RKO (cell line): ENCODE measurements around the gene WNT7B.

Experiments used
- DNase-seq: peaks from one replicate; pipeline ENCODE4 v3.0.0-alpha.2; 2016; ENCODE audit warnings: low spot score

The WNT7B gene

GRCh38 chr22:45953178-45953577, 23.8 kb downstream of the WNT7B start:
- no peak for DNase-seq

- no peak for DNase-seq
Measured at GRCh38 chr22:45952553-45952952, 24.4 kb downstream of the WNT7B start.

DNA sequence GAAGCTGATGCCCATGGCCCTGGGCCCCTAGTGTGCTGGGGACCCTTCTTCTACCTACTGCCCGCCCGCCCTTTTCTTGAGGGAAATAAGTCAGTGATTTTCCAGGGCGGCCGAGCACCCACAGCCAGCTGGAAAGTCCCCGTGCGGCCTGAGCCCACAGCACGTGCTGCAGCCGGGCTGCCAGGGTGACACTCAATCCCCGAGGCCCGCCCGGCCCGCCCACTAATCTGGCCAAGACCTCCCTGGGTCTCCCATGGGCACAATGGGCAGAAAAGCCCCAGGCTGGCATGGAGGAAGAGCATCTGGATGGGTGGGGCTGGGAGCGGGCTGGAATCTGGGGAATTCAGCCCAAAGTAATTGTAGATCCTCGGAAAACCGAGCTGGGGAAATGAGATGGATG, 24.8 kb downstream of the WNT7B start:
- no peak for DNase-seq

DNA sequence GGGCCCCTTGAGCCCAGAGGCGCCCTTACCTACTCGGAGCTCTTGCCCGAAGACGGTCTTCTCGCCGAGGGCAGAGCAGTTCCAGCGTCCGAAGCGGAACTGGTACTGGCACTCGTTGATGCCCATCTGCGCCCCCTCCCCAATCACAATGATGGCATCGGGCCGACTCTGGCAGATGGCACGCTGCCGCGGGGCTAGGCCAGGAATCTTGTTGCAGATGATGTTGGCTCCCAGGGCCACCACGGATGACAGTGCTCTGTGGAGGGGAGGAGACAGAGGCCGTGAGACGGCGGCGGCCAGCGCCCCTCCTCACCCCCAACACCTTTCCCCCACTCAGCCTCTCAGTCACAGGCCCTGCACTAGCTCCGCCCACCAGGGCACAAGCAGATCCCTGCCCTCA, 27.1 kb downstream of the WNT7B start:
- DNase-seq: no peak

- DNase-seq: no peak
Measured at GRCh38 chr22:45949258-45949870, 27.6 kb downstream of the WNT7B start.

DNA sequence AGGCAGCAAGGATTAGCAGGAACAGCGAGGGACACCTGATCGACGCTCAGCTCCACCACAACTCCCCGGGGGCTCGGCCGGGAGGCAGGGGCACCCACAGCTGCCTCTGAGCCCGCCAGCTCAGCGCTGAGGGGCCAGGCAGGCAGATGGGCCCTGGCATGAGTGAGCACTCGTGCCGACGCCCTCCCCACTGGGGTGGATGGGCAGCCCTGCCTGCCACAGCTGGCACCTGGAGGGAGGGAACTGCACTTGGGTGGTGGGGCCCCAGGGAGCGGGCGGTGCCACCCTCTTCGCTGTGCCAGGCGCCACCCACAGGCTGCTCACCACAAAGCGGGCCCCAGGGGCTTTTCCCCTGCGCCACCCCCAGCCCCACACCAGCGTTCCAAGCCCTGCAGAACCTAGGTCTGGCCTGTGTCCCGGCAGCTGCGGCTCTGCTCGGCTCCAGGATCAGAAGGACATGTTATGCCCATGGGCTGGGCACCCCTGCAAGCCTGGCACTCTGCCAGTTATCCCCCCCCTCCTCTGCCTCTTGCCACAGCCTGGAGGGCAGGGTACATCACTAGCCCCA, 28.8 kb downstream of the WNT7B start:
- no peak for DNase-seq

GRCh38 chr22:45946805-45947600, 30.0 kb downstream of the WNT7B start:
- DNase-seq: no peak

GRCh38 chr22:45945621-45946106, 31.3 kb downstream of the WNT7B start:
- DNase-seq: no peak

DNA sequence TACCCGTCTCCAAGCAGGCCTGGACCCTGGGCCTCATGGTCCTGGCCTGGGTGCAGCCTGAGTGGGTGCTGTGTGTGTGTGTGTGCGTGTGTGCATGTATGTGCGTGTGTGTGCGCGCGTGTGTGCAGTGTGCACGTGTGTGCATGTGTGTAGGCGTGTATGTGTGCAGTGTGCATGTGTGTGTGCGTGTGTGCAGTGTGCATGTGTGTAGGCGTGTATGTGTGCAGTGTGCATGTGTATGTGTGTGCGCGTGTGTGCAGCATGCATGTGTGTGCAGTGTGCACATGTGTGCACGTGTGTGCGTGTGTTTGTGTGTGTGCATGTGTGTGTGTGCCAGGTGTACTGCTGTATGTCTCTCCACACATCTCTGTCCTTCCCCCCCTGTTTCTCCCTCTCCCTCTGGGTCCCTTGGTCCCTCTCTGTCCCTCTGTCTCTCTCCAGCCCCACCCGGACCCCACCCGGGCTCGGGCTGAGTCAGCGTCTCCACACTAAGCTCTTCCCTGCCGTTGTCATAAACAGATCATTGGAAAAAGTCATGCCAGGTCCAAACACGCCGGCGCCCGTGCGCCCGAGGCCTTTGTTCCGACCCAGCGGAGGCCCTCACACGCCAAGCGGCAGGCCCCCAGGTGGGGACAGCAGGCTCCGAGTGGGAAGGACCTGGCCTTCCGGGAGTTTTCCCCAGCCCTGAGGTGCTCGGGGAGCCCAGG, 34.0 kb downstream of the WNT7B start:
- no peak for DNase-seq

GRCh38 chr22:45942344-45942743, 34.6 kb downstream of the WNT7B start:
- DNase-seq: no peak

DNA sequence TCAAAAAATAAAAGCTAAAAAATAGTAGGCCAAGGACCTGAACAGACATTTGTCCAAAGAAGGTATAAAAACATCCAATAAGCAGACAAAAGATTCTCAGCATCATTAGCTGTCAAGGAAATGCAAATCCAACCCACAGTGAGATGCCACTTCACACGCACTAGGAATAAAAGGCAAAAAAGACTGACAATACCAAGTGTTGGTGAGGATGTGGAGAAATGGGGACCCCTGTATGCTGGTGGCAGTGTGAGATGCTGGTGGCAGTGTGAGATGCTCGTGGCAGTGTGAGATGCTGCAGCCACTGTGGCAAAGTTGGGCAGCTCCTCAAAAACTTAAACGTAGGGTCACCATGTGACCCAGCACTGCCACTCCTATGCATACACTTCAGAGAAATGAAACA, 38.0 kb downstream of the WNT7B start:
- no peak for DNase-seq

- DNase-seq: no peak
Measured at GRCh38 chr22:45937960-45938359, 39.0 kb downstream of the WNT7B start.

GRCh38 chr22:45935573-45935972, 41.4 kb downstream of the WNT7B start:
- no peak for DNase-seq

DNA sequence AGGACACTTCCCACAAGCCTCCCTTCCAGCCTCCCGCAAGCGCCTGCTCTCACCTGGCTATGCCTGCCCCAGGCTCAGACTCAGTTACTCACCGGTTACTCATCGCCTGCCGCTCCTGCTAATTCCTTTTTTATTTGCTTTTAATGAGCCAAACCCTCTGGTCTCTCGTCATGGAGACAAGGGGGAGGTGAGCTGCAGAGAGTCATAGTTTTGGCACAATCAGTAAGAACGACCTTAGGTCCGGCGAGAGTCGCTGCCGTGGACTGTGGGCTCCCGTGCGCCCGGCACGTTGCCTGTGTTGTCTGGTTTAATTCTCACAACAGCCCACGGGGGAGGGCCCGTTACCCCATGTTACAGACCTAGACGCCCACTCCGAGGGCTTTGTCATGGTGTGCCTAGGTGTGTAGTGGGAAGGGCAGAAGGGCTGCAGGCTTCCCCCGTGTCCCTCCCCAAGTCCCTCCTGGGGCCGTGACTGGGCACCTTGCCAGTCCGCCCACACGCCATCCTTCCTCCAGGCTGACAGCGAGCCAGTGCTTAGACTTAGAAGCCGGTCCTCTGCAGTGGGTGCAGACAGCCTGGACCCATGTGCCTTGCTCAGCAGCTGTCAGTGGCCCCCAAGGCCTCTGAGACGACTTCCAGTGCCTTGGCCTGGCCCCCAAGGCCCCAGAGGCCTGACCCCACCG, 42.2 kb downstream of the WNT7B start:
- peak; percentile 90 for DNase-seq

DNA sequence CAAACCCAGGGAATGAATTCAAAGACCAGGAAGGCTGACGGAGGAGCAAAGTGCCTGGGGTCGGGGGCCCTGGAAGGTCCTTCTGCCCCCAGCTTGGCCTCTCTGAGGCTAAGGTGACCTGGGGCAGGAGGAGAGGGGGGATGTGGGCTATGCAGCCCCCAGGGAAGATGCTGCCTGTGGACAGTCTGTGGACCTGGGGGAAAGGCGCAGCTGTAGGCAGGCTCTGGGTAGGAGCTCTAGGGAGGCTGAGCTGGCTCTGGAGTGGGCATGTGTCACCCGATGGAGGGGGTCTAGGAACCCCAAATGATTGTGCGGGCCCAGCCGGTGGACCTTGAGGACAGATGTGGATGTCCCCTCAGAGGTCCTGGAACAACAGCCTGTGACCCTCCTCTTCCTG, 42.8 kb downstream of the WNT7B start:
- no peak for DNase-seq

DNA sequence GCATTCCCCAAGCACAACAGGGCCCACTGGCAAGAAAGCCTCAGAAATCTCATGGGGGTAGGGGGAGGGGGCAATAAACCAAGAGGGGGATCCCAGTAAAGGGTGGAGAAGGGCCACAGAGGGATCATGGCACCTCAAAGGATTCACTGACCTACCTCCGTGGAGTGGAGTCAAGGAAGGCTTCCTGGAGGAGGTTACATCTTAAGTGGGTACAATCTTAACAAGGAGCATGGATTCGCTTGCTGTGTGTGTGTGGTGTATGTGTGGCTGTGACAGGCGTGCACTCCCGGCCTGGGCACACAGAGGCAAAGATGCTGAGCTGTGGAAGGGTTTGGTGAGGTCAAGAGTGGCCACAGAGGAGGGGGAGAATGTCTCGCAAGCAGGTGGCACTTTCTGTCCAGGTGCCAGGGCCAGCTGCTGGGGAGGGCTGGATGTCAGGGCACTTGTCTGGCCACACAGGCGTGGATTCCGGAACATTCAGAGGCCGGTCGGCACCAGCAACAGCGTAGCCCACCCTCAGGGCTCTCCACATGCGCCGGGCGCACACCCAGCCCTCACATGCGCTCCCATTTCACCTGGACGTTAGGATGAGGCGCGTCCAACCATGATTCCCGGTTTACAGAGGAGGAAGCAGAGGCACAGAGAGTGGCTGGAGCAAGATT, 43.3 kb downstream of the WNT7B start:
- DNase-seq: no peak

DNA sequence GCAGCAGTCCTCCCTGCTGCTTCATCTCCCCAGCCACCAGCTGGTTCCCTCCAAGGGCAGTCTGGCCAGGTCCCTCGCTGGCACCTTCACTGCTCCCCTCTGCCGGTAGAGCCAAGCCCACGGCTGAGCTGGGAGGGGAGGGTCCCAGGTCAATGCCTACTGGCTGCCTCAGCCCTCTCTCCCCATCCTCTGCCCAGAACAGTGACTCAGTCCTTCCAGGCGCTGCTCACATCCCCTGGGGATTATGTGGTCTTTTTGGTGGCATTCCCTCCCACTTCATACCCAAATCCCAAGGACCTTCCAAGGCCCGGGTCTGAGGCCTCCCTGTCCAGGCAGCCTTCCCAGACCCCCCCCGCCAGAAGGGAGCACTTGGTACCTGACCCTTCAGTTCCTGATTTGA, 44.9 kb downstream of the WNT7B start:
- no peak for DNase-seq

GRCh38 chr22:45931042-45931441, 45.9 kb downstream of the WNT7B start:
- no peak for DNase-seq

DNA sequence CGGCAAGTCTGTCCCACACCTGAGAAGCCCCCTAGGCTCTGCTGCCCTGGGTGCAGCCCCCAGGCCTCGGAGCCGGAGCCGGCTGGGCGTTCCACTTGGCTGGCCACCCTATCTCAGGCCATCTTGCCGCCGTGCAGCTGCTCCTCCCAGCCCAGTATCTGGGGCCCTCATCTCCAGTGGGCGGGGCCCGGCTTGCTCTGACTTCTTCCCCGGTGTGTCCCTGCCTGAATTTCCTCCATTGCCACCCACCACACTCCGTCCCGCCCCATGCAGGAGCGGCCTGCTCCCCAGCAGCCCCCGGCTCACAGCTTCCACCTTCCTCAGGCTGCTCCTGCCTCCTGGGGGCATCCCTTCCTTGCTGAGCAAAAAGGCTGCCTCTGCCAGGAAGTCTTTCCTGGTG, 46.6 kb downstream of the WNT7B start:
- no peak for DNase-seq

DNA sequence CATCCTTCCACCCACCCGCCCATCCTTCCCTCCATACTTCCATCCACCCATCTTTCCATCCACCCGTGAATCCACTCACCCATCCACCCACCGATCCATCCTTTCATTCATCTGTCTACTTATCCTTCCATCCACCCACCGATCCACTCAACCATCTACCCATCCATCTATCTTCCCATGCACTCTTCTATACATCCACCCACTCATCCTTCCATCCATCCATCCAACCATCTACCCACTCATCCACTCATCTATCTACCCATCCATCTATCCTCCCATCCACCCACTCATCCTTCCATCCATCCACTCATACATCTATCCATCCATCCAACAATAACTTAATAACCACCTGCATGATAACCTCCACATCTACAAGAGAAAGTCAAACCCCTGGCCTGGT, 47.3 kb downstream of the WNT7B start:
- no peak for DNase-seq

- no peak for DNase-seq
Measured at GRCh38 chr22:45928726-45929368, 48.1 kb downstream of the WNT7B start.
